Lower leg skin (tissue), 4 donors: ENCODE data around the gene CTBP1. TPM values are rescaled to one million over a fixed set of nuclear protein-coding genes. Genes with fewer than 3 reads are reported as not detected.

Source experiments
- DNase-seq, 2 donors: peaks; one replicate each; pipeline ENCODE4 v3.0.0-alpha.2; 2019; ENCODE audit warnings: low spot score in 2 of 2
- H3K4me3 ChIP-seq: fragments of 200-600 bp; sonication (generic); 2 replicates; pipeline ENCODE4 v1.5.1; 2017; ENCODE audit warnings: mild to moderate bottlenecking, low read depth; ENCODE audit not compliant: poor library complexity, severe bottlenecking
- POLR2A ChIP-seq, 2 donors: fragments of 450-650 bp; IDR thresholded peaks; one replicate each; pipeline ENCODE4 v1.6.1; 2016 to 2017; ENCODE audit warnings: antibody characterized with exemption in 2 of 2, mild to moderate bottlenecking in 1 of 2, moderate library complexity in 1 of 2
- WGBS, 2 donors: methylation state at CpG; one replicate each; pipeline ENCODE4 v1.1.5; 2018; 5-methylcytosine and 5-hydroxymethylcytosine counted together
- intact Hi-C: fragments of 100-400 bp; cut with DNase I; formaldehyde crosslinking; loops from one replicate; pipeline ENCODE4 v1.15.0; 2023; ENCODE audit warnings: low total_unique reads
- total RNA-seq, 4 donors: library from RNA; depleted of rRNA; stranded (reverse); fragments of >200 nt; gene quantifications; one replicate each; pipeline ENCODE4 v1.1.0, GENCODE V29; 2016
- TF ChIP-seq, protein P1 (sequence below), 3 donors: fragments of 450-650 bp; IDR thresholded peaks; one replicate each; pipeline ENCODE4 v1.5.1; 2016; ENCODE audit warnings: antibody characterized with exemption in 3 of 3, mild to moderate bottlenecking in 3 of 3, moderate library complexity in 2 of 3

Gene CTBP1
- total RNA-seq, 4 donors from 2014 or later: 124 to 195 (median 148) TPM

- peak in 1 of 2 donors; percentile 61 for DNase-seq
- TF ChIP-seq POLR2A (IDR thresholded peaks at IDR 0.05): no peak
- TF ChIP-seq, protein P1, sequence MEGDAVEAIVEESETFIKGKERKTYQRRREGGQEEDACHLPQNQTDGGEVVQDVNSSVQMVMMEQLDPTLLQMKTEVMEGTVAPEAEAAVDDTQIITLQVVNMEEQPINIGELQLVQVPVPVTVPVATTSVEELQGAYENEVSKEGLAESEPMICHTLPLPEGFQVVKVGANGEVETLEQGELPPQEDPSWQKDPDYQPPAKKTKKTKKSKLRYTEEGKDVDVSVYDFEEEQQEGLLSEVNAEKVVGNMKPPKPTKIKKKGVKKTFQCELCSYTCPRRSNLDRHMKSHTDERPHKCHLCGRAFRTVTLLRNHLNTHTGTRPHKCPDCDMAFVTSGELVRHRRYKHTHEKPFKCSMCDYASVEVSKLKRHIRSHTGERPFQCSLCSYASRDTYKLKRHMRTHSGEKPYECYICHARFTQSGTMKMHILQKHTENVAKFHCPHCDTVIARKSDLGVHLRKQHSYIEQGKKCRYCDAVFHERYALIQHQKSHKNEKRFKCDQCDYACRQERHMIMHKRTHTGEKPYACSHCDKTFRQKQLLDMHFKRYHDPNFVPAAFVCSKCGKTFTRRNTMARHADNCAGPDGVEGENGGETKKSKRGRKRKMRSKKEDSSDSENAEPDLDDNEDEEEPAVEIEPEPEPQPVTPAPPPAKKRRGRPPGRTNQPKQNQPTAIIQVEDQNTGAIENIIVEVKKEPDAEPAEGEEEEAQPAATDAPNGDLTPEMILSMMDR (IDR thresholded peaks at IDR 0.05): no peak
- H3K4me3 ChIP-seq: no peak overlapping the region
- intact Hi-C loops: loop anchor here (10.0 kb wide), 1 partner anchor 101 kb away; no protein-coding TSS in a partner anchor
- WGBS, 2 donors: 89 to 90% methylated on average over 10 to 11 of the region's 11 CpGs
These were observed 16.4 kb upstream of the CTBP1 start for GRCh38 chr4:1265351-1265750.

- intact Hi-C loops: loop anchor here (5.0 to 10.0 kb wide), 2 partner anchors 100 to 1412 kb away; no protein-coding TSS in a partner anchor
- 87 to 91% methylated on average over 3 of the region's 3 CpGs for WGBS, 2 donors
- TF ChIP-seq POLR2A (IDR thresholded peaks at IDR 0.05): no peak
- TF ChIP-seq, protein P1 (IDR thresholded peaks at IDR 0.05): no peak
- H3K4me3 ChIP-seq: no peak overlapping the region
- peak in 1 of 2 donors; percentile 40 for DNase-seq
These were observed 16.0 kb upstream of the CTBP1 start for GRCh38 chr4:1264942-1265341.

DNA sequence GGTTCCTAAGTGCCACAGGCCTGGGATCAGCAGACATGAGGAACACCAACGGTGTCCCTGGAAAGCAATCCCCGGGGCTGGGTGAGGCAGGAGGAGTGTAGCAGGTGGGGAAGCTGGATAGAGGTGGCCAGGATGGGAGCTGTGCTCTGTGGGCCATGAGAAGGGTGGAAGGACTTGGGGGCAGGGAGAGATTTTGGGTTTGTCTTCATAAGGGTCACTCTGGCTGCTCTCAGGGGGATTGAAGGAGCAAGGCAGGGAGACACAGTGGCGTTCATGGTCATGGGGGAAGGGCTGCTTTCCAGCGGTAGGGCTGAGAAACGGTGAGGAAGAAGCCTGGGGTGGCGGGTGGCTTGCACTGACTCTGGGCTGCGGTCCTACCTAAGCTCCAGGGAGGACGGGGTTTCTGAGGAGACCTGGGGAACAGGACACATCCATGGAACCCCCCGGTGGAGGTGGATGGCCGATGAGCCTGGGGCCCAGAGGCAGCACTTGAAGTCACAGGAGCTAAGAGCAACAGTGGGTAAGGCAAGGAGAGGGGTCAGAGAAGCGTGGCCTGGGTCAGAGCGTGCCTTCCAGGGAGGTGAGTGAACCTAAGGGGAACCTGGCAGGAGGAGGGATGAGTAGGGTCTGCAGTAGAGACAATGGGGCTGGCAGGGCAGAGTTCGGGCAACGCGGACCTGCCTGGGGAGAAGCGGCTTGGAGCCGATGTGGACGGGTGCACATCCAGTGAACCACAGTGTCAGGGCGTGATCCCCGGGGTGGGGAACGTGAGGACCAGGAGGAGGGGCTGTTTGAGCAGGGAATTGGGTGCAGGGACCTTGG is 12.4 kb upstream of the CTBP1 start:
- DNase-seq: peak in 1 of 2 donors; percentile 80
- no peak overlapping the region for H3K4me3 ChIP-seq
- TF ChIP-seq, protein P1 (IDR thresholded peaks at IDR 0.05): no peak
- intact Hi-C loops: loop anchor here (5.0 to 10.0 kb wide), 2 partner anchors 97 to 1416 kb away; no protein-coding TSS in a partner anchor
- 90 to 92% methylated on average over 21 of the region's 21 CpGs for WGBS, 2 donors

DNA sequence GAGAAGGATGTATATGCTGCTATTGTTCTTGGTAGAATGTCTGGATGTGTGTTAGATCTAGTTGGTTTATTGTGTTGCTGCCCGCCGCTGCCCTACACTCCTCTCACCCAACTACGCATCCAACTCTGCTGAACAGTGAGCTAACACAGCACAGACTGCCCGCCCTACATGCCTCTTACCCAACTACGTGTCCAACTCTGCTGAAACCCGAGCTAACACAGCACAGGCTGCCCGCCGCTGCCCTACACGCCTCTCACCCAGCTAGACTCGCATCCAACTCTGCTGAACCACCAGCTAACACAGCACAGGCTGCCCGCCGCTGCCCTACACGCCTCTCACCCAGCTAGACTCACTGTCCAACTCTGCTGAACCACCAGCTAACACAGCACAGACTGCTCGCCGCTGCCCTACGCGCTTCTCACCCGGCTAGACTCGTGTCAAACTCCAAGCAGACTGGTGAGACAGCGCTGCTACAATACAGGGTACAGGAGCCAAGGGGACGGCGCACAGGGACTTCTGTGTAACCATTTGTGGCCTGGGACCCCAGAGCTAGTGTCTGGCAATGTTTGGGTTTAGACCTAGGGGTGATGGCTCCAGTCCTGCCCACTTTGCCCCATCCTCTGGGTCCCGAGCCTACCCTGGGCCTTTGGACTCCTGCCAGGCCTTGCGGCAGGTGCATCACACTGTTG is 11.6 kb upstream of the CTBP1 start:
- intact Hi-C loops: loop anchor here (5.0 to 10.0 kb wide), 2 partner anchors 96 to 1417 kb away; no protein-coding TSS in a partner anchor
- peak in 1 of 2 donors; percentile 54 for DNase-seq
- TF ChIP-seq, protein P1 (IDR thresholded peaks at IDR 0.05): no peak
- TF ChIP-seq POLR2A (IDR thresholded peaks at IDR 0.05): no peak
- H3K4me3 ChIP-seq: no peak overlapping the region
- 91 to 94% methylated on average over 24 of the region's 24 CpGs for WGBS, 2 donors

GRCh38 chr4:1259966-1260365 is 11.0 kb upstream of the CTBP1 start:
- DNase-seq: no peak
- H3K4me3 ChIP-seq: no peak overlapping the region
- WGBS, 2 donors: 78 to 85% methylated on average over 4 of the region's 4 CpGs
- TF ChIP-seq POLR2A (IDR thresholded peaks at IDR 0.05): no peak
- TF ChIP-seq, protein P1 (IDR thresholded peaks at IDR 0.05): no peak
- intact Hi-C loops: loop anchor here (5.0 to 10.0 kb wide), 2 partner anchors 95 to 1417 kb away; no protein-coding TSS in a partner anchor
